HG02610 (cell line): Measurements from ENCODE around the gene ANGEL2.
"Not testable (repeated sequence)": the region's sequence is repeated elsewhere in the genome, so short reads cannot be mapped to it uniquely, and the experiment has no call there.

ENCODE experiments used
- ATAC-seq: cut with Tn5 transposase; IDR thresholded peaks from one replicate; pipeline ENCODE4 v1.9.1; 2021; ENCODE audit warnings: mild to moderate bottlenecking, moderate library complexity; ENCODE audit not compliant: unreplicated experiment

The ANGEL2 gene

DNA sequence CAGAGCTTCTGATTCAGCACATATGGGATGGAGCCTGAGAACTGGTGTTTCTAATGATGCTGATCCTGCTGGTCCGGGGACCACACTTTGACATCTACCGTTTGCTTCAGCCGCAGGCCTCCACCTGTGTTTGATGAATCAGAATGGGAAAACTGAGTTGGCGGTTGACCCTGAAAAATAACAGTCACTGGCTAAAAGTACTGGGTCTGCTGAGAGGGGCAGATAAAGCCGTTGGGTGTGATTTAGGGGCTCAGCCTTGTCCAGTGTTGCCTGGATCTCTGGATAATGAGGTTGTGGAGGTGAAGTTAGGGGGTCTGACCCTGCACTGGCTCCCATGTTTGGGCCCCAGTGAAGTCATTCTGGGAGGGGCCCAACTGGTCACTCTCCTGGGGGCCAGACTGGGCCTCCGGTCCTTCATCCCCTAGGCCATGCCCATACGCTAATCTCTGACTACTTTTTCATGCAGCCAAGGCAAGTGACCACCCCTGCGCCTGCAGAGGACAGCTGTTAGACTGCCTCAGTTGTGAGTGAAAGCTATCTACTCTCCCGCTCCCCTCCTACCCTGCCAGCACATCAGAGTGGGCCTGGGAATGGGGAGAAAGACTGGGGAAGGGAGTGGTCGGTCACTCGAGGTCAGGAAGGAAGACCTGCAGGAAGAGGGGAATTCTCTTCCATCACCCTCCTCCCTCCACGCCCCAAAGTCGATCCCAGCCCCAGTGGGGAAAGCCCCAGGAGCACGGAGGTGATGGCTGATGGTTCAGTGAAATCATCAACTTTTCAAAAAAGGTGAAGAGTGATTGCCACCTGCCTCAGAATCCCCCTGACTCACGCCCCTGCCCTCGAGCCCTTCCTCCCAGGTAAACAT lies 37.7 kb downstream of the ANGEL2 start:
- no peak for ATAC-seq

DNA sequence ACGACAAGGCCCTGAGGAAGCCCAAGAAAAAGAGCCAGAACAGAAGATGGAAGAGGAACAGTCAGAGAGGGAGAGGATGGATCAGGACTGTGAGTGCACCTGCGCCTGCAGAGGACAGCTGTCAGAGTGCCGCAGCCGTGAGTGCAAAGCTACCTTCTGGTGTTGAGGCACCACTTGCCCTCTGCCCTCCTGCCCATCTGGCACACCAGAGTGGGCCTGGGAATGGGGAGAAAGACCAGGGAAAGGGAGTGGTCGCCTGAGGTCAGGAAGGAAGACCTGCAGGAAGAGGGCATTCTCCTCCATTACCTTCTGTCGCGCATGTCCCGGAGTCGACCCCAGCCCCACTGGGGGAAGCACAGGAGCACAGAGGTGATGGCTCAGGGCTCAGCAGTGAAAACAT lies 39.1 kb downstream of the ANGEL2 start:
- ATAC-seq, result no peak

DNA sequence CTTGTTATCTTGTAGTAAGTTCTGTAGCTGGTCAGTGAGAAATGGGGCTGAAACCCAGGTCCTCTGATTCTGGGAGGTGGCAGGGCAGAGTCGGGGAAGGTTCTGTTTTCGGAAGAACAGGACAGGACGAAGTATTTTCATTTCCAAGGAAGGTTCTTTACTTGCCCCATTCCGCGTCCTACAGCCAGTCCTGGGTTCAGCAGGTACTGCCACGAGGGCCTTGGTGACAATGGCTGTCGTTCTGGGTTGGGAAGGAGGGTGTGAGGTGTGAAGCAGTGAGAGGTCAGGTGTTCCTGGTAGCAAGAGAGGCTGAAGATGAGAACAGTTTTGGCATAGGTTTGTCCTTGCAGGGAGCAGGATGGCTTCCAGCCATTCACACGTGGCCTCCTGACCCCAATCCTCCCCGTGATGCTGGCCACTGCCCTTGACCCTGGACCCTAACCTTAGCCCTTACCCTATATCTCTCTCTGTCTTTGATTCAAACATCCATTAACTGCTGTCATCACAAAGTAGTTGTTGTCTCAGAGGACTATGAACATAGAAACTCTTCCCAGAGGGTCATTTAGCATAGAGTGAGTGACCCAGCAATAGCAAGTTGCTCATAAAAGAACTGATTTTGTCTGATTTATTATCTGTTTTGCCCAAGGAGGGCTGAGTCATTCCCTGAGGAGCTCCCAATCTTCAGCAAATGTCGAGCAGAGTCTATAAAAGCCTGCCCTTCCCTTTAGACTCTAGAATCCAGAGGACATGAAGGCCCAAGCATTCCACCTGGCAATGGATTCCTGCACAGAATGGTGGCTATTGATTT lies 40.4 kb downstream of the ANGEL2 start:
- ATAC-seq, result no peak

DNA sequence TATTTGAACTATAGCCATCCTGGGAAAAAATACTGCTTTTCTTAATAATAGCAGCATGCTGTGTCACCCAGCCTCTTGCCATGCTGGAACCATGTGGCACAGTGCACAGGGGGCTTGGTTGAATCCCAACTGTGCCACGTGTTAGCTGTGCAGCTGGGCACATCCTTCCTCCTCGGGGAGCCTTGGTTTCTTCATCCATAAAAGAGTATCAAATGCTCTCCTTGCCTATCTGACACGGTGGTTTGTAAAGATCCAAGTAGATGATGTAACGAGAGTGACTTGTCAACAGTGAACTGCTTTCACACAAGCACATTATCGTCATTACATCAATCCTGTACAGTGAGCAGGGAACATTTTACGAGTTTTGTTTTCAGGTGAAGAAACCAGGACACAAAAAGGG lies 41.0 kb downstream of the ANGEL2 start:
- ATAC-seq, result no peak

DNA sequence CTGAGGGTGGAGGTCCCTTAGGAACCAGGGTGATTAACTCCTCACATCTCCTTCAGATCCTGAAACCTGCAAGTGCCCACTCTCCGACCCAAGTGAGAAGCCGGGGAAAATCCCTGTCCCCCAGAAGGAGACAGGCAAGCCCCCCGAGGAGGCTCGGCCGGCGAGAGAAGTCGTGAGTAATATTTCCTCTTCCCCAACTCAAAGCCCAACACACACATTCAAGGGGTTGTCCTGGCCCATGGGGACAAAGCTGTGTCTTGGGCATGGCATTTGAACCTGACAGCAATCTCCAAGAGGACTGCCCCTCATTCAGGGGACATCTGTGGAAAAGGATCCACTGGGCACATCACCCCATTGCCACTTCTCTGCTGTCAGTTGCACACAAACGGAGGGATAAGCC lies 41.8 kb downstream of the ANGEL2 start:
- no peak for ATAC-seq

DNA sequence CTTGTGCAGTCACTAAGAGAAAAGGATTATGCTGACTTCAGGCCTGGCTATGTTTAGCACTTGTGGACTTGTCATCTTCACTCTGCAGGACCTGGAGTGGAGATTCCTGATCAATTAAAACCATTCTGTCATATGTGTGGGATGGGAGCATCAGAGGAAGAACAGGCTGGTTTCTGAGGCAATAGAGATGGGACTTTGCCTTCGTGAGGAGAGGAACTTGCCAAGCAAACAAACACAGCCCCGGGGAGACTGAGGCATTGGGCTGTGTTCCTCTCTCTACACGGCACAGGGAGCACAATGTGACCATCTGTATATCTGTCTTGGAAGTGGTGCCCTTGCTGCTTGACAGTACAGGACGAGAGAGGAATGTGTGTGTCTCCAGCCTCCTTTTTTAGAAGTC lies 42.2 kb downstream of the ANGEL2 start:
- no peak for ATAC-seq

DNA sequence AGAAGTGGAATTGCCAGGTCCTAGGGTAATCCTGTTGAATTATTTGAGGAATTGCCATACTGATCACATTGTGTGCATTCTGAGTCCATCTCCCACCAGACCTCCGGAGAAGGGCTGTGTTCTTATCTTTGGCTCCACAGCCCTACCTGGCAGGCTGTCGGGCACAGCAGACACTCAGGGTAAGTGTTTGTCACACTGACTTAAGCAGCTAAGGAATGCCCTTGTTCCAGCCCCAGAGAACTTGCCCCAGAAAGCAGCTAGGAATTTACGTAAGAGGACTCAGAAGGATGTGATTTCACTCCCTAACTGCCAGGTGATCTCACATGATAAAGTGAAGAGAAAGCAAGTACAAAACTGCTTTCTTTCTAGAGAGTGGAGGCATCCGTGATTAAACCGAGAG lies 44.4 kb downstream of the ANGEL2 start:
- ATAC-seq, result no peak

DNA sequence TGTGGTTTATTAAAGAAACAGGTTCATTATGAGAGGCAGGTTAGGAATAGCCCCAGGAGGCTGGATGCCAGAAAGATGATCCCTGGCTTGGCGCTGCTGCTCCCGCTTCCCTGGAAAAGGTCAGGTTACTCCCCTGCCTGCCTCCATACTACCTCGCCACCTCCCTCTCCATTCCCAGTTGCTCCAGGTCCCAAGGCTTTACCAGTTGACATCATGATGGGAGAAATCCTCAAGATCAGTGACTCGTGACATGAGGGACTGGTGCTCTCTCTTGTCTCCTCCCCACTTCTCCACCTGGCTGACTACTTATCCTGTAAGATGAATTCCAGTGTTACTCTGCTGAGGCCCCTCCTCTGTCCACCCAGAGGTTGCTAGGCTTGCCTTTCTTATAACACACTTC lies 45.6 kb downstream of the ANGEL2 start:
- no peak for ATAC-seq

DNA sequence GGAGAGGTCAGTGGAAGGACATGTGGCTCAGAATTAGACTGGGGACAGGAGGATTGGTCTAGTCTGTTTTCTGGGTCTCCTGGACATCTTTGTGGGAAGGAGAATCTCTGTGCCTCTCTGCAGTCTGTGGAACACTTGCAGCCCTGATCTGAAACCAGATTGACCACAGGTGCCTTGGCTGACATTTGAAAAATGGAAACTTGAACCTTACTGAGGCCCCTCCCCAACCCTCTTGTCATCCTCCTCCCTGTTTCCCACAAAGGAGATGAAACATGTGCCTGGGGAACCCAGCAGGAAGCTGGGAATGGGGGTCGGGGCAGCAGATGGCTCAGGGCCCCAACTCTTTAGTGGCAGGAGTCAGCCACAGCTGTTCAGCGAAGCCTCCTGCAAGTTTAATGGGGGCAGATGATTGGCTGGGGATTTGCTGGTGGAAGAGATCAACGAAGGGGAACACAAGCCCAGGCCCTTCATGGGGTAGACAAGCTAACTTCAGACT lies 47.3 kb downstream of the ANGEL2 start:
- peak; percentile 37 for ATAC-seq

DNA sequence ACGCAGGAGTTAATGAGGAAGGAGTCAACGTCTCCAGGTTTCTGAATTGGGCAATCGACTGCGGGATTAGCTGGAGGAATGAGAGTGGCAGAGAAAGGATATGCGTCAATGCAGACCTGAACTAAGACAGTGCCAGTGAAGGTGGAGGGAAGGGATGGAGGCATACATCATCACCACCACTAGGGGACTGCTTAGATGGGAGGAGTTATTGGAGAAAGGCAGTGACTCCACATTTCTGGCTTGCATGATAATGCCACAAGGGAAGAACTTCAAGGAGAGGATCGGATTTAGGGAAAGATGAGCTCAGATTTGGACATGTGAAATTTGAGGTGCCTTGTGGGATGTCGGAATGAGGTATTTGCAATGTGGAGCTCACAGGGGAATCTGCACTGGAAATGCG lies 47.9 kb downstream of the ANGEL2 start:
- peak; percentile 59 for ATAC-seq

DNA sequence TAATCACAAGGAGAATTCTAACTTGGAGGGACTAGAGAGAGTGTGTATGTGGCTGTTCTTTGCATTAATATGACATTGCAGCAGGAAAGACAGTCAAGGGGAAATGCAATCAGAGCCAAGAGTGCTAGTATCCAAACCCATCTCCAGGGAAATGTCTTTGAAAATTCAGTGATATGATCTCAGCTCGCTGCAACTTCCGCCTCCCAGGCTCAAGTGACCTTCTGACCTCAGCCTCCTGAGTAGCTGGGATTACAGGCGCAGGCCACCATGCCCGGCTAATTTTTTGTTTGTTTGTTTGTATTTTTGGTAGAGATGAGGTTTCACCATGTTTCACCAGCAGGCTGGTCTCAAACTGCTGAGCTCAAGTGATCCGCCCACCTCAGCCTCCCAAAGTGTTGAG lies 49.1 kb downstream of the ANGEL2 start:
- ATAC-seq, result no peak

DNA sequence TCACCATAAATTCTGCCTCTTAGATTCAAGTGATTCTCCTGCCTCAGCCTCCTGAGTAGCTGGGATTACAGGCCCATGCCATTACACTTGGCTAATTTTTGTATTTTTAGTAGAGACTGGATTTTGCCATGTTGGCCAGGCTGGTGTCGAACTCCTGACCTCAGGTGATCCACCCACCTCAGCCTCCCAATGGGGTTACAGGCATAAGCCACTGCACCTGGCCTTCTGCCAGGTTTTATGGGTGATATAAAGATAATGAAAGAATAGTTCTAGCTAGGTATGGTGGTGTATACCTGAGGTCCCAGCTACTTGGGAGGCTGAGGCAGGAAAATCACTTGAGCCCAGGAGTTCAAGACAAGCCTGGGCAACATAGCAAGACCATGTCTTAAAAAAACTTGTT lies 50.7 kb downstream of the ANGEL2 start:
- ATAC-seq, result not testable (repeated sequence)

DNA sequence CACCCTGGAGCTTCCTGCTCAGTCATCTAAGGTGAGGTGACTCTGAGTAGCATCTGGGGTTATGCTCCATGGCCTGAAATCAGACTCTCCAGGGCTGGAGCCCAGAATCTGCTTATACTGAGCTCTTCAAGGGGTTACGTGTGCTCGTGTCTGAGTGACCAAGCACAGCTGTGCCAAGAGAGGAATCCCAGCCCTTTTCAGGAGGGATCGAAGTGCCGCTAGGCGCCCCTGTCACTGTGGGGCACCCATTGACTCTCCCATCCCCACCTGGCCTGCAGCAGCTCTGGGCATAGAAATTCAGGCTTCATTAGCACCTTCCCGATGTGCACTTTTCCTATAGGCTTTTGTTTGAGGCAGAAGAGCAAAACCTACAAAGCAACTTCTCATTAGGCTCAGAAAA lies 51.6 kb downstream of the ANGEL2 start:
- no peak for ATAC-seq

DNA sequence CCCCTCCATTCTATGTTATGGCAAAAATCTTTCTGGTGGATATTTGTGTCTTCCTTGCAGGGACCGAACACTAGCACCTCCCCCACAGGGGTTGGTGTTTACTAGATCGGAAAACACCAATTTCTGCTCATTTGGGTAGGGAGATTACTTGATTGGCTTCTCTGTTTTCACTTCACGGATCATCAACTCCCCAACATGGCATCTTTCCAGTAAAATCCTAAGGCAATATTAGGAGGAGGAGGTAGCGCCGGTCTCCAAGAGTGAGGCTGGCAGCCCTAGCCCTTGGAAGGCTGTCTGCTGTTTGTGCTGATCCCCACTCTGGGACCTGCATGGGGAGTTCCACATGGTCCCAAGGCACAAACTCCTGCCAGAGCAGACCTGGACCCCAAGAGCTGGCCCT lies 53.2 kb downstream of the ANGEL2 start:
- ATAC-seq, result no peak

DNA sequence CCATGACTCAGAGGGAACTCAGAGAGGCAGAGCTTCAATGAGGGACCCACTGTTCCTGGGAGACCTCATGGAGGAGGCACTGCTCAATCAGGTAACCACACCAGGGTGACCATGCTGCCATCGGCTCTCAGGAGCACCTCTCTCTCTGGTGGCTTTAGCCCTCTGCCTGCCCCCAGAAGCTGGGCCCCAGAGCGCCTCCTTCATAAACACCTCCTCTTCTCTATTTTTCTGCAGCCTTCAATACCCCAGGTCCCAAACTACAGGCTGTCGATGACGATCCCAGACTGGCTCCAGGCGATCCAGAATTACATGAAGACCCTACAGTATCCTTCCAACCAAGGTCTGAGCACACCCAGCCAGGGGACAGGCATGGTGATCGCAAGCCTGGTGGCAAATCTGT lies 54.7 kb downstream of the ANGEL2 start:
- no peak for ATAC-seq

DNA sequence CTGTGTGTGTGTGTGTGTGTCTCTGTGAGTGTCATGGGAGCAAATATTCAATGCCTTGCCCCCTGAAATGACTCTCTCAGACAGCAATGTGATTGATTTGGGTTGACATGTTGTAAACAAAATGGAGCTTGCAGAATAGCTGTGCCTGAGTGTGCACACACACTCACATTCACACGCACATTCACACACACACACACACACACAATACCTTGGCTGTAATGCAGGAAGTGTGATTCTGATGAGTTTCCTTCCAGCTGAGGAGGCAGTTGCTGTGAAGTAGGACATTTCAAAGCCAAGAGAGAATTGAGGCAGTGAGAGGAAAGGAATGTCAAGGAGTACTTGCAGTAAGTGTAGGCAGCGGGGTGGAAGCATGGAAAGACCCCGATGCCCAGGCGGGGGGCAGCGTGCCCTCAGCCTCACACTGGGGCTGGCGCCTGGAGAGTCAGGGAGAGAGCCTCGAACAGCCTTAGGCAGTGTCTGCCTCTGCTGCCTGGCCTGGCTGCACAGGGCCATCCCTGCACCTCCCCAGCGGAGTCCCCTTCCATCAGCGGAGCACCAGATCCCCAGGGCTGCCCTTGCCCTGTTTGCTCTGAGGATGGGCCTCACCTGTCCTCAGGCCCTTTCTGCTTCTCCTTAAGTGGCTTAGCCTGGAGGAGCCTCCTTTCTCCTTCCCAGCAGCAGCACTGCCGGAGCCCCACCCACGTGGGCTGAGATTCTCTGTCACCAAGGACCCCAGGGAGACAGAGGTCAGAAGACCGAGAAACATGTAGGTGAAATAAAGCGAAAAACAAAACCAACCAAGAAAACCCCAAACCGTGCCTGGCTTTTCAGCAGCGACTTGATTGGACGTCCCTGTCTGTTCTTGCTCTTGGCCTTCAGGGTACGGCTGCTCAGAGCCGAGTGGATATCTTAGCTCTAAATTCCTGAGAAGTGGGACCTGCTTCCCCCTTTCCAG lies 56.1 kb downstream of the ANGEL2 start:
- ATAC-seq, result no peak

DNA sequence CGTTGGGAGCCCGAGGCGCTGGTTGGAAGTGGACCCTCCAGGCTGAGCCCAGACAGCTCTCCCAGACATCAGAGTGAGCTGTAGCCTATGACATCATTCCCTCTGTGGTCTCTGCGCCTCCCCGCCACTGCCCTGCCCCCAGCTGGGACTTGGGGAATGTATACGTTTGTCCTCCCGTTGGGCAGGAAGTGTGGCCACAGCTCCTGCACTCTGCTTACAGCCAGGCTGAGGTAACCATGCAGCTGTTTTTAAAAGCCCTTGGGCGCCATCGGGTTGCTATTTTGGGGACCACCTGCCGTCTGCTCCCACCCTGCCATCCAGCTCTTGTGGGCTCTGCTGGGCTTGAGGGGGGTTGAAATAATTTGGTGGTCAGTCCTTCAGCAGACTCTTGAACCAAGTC lies 57.5 kb downstream of the ANGEL2 start:
- ATAC-seq, result no peak

DNA sequence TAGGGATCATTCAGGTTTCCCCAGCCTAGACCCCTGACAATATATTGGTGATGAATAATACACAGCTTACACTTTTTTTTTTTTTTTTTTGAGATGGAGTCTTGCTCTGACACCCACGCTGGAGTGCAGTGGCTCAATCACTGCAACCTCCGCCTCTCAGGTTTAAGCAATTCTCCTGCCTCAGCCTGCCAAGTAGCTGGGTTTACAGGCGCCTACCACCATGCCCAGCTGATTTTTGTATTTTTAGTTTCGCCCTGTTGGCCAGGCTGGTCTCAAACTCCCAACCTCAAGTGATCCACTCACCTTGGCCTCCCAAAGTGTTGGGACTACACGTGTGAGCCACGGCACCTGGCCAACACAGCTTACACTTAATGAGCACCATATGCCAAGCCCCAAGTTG lies 58.1 kb downstream of the ANGEL2 start:
- ATAC-seq, result no peak

DNA sequence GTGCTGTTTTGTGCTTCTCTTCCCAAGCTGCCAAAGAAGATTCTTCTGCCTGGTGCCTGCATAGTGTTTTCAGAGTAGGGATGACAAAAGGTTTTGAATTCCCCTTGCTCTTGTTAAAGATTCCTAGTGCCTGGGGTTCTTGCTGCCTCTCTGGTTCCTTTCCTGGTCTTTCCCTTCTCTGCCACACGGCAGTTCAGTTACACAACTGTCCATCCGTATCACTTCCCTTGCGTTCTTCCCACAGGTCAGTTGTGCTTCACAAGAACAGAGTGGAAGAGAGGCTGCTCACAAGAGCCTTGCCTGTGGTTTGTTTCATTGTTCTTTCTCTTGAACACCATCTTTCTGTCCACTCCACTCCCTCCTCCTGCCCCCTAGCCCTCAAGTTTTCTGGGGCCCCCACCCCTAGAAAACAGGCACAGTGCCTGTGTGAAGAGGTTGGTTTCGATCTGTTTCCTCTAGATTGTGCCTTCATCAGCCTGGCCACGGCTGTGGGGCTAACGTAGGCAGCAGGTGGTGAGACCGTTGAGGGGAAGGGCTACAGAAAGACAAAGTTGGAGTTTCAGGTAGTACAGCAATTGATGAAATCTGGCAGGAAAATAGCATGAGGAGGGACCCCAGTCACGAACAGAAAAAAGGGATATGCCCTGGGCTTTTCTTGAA lies 59.6 kb downstream of the ANGEL2 start:
- ATAC-seq, result peak; percentile 22

DNA sequence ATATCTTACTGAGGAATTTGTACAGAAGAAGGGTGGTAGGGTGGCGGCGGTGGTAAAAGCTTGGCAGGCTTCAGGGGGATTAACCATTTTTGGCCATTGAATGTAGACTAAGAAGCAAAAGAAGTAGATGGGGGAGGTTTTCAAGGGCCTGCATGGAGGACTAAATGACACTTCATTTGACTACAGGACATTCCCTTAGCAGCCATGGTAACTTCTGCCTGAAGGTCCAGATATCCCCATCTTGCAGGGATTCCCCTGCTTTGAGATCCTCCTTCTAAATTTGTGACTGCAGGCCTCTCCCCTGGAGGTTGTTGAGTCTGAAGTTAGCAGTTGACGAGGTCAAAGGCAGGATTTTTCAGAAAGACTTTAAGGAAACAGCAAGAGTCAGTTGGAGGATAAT lies 60.6 kb downstream of the ANGEL2 start:
- peak; percentile 44 for ATAC-seq
